Uterus (tissue), 4 donors: Measurements from ENCODE around the gene MGRN1. TPM values are rescaled to one million over a fixed set of nuclear protein-coding genes. Genes with fewer than 3 reads are reported as not detected.

ENCODE experiments used
- DNase-seq, 2 donors: peaks; one replicate each; pipeline ENCODE4 v3.0.0-alpha.2; 2019 to 2020
- H3K27ac ChIP-seq, 2 donors: fragments of 200-600 bp; sonication (generic); 1 replicate in 1 of 2; 2 replicates in 1 of 2; pipeline ENCODE4 v1.5.1; 2016 to 2018
- H3K27me3 ChIP-seq, 2 donors: fragments of 200-600 bp; sonication (generic); one replicate each; pipeline ENCODE4 v1.5.1; 2018 to 2019; ENCODE audit warnings: control low read depth in 1 of 2
- H3K36me3 ChIP-seq, 2 donors: fragments of 200-600 bp; sonication (generic); one replicate each; pipeline ENCODE4 v1.5.1; 2019; ENCODE audit warnings: control low read depth in 1 of 2
- H3K4me1 ChIP-seq, 2 donors: fragments of 200-600 bp; sonication (generic); one replicate each; pipeline ENCODE4 v1.5.1; 2018 to 2019; ENCODE audit warnings: control low read depth in 1 of 2
- H3K4me3 ChIP-seq, 2 donors: fragments of 200-600 bp; sonication (generic); 1 replicate in 1 of 2; 2 replicates in 1 of 2; pipeline ENCODE4 v1.5.1; 2018 to 2019; ENCODE audit warnings: mild to moderate bottlenecking in 1 of 2
- H3K9me3 ChIP-seq, 2 donors: fragments of 200-600 bp; sonication (generic); one replicate each; pipeline ENCODE4 v1.5.1; 2019; ENCODE audit warnings: control low read depth in 1 of 2
- POLR2A ChIP-seq, 2 donors: fragments of 450-650 bp; IDR thresholded peaks; one replicate each; pipeline ENCODE4 v1.6.1; 2016; ENCODE audit warnings: antibody characterized with exemption in 2 of 2, mild to moderate bottlenecking in 1 of 2, moderate library complexity in 1 of 2
- intact Hi-C: fragments of 100-400 bp; cut with DNase I; formaldehyde crosslinking; loops from one replicate; pipeline ENCODE4 v1.15.1; 2023; ENCODE audit warnings: low total_unique reads
- total RNA-seq, 4 donors: library from RNA; depleted of rRNA in 3 of 4; stranded (reverse); fragments of >200 nt in 3 of 4; gene quantifications; one replicate each; pipeline versions ENCODE4 v1.1.0 to v1.2.4, GENCODE V29; 2014 to 2023
- TF ChIP-seq, protein P1 (sequence below), 4 experiments: fragments of 200-600 bp in 2 of 4; fragments of 450-650 bp in 2 of 4; sonication (generic) in 2 of 4; IDR thresholded peaks; one replicate each; pipeline ENCODE4 v1.5.1; 2016 to 2019; ENCODE audit warnings: antibody characterized with exemption in 4 of 4, mild to moderate bottlenecking in 2 of 4, moderate library complexity in 1 of 4
- donor health status: DM: yes; HTN: yes; CAD: no.

MGRN1 gene
- total RNA-seq, 4 donors from 2014 or later, result 19.0 to 107 (median 68.6) TPM

DNA sequence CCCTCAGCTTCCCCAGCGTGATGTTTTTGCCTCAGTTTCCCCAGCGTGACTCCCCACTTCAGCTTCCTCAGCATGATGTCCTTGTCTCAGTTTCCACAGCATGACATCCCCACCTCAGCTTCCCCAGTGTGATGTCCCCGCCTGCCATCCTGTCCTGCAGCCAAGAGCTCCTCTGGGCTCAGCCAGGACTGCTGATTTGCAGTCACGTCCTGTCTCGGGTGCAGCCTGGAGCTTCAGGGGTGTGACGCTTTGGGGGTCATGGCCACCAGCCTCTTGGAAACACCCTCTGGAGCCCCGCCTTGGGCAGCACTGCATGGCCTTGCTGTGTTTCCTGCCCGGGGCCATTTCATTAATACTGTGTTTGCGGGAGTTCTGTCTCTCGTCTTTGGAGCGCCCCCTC lies 52.2 kb downstream of the MGRN1 start:
- Histone ChIP-seq H3K27me3 (no peaks in the 10 kb centered on the region), H3K36me3 (no peaks in the 10 kb centered on the region), H3K4me1 (no peaks in the 10 kb centered on the region), H3K27ac (no peak overlapping the region), H3K4me3 (no peak overlapping the region), H3K9me3 (no peaks in the 10 kb centered on the region)
- no peak for DNase-seq
- intact Hi-C loops, result no loop called here
- TF ChIP-seq POLR2A (IDR thresholded peaks at IDR 0.05), result no peak
- TF ChIP-seq, protein P1, sequence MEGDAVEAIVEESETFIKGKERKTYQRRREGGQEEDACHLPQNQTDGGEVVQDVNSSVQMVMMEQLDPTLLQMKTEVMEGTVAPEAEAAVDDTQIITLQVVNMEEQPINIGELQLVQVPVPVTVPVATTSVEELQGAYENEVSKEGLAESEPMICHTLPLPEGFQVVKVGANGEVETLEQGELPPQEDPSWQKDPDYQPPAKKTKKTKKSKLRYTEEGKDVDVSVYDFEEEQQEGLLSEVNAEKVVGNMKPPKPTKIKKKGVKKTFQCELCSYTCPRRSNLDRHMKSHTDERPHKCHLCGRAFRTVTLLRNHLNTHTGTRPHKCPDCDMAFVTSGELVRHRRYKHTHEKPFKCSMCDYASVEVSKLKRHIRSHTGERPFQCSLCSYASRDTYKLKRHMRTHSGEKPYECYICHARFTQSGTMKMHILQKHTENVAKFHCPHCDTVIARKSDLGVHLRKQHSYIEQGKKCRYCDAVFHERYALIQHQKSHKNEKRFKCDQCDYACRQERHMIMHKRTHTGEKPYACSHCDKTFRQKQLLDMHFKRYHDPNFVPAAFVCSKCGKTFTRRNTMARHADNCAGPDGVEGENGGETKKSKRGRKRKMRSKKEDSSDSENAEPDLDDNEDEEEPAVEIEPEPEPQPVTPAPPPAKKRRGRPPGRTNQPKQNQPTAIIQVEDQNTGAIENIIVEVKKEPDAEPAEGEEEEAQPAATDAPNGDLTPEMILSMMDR (IDR thresholded peaks at IDR 0.05), result no peak

DNA sequence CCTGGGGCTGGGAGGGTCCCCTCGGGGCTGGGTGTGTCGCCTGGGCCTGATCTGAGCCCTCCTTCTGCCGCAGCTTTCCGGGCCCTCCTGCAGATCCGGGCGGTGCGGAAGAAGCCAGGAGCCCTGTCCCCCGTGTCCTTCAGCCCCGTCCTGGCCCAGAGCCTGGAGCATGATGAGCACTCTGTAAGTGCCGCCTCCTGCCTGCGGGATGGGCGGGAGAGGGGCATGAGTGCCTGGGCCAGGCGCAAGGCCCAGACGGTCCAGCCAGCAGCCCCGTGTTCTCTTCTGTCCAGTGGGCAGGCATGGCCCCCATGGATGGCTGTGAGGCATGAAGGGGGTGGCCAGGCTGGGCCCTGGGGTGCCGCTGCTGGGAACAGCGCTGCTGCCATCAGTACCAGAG lies 52.8 kb downstream of the MGRN1 start:
- Histone ChIP-seq H3K27ac (no peak overlapping the region), H3K27me3 (no peaks in the 10 kb centered on the region), H3K9me3 (no peaks in the 10 kb centered on the region), H3K4me3 (no peak overlapping the region), H3K4me1 (no peaks in the 10 kb centered on the region), H3K36me3 (no peaks in the 10 kb centered on the region)
- no peak for TF ChIP-seq POLR2A (IDR thresholded peaks at IDR 0.05)
- TF ChIP-seq, protein P1 (IDR thresholded peaks at IDR 0.05), result no peak
- intact Hi-C loops, result no loop called here
- no peak for DNase-seq

DNA sequence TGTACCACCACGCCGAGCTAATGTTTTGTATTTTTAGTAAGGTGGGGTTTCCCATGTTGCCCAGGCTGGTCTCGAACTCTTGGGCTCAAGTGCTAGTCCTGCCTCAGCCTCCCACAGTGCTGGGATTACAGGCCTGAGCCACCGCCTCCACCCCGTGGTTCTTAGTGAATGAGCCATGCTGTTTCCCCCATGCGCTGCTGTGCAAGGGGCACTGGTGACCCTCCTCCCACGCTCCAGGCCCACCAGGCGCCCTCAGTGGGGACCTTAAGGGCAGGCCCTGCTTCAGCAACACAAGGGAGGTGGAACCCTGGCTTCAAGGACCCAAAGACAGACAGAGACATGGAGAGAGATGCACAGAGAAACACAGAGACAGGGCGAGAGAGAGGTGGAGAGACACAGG lies 53.4 kb downstream of the MGRN1 start:
- H3K4me3 ChIP-seq, result no peak overlapping the region
- intact Hi-C loops, result no loop called here
- no peaks in the 10 kb centered on the region for H3K27me3 ChIP-seq
- H3K36me3 ChIP-seq, result no peaks in the 10 kb centered on the region
- DNase-seq, result no peak
- TF ChIP-seq, protein P1 (IDR thresholded peaks at IDR 0.05), result no peak
- TF ChIP-seq POLR2A (IDR thresholded peaks at IDR 0.05), result no peak
- no peaks in the 10 kb centered on the region for H3K9me3 ChIP-seq
- H3K27ac ChIP-seq, result no peak overlapping the region
- no peaks in the 10 kb centered on the region for H3K4me1 ChIP-seq

DNA sequence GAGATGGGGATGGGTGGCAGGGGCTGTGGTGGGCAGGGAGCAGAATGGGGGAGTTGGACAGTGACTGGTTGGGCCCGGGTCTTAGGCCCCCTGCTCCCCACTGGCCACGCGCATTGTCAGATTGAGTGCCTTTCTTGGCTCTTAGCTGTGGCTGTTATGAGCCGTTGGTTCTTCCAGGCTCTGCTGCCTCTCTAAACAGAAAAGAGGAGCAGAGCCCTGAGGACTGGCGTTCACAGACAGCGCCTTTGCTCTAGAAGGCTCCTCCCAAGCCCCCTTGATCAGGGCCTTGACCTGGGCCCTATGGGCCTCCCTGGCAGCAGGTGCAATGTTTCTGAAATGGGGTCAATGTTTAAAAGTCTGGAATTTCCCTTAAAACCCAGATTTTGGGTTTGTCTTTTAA lies 54.0 kb downstream of the MGRN1 start:
- no peak for DNase-seq
- intact Hi-C loops, result no loop called here
- Histone ChIP-seq H3K4me3 (no peak overlapping the region), H3K36me3 (no peaks in the 10 kb centered on the region), H3K27me3 (no peaks in the 10 kb centered on the region), H3K4me1 (no peaks in the 10 kb centered on the region), H3K27ac (peak overlapping the region in 1 of 2 donors; percentile 95), H3K9me3 (no peaks in the 10 kb centered on the region)
- no peak for TF ChIP-seq POLR2A (IDR thresholded peaks at IDR 0.05)
- TF ChIP-seq, protein P1 (IDR thresholded peaks at IDR 0.05), result no peak

DNA sequence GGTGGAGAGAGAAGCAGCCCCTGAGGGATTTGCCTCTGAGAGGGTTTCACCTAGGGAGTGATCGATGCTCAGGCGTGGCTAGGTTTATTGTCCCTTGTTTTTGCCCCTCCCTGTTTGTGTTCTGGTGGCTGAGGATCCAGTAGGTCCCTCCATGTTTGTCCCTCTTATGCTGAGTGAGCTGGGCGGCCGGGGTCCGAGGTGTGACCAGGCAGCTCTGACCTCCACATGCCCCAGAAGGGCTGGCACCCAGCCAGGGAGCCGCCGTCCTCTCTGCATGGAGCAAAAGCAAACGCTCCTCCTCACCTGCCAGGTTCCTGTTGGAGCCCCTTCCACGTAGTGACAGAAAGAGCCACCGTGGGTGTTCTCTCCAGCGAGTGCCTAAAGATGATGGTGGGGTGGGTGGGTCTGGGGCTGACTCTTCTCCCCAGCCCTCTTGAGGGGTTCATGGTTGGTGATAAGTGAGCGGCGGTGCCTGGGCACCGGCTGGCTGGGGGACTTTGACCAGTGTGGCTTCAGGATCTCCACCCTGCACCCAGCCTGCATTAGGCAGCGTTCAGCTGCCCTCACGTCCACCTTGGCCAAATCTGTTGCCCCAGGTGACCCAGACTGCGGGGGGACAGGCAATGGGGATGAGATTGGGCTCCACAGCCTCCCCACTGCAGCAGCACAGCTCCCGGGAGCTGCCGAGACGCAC lies 54.7 kb downstream of the MGRN1 start:
- no peaks in the 10 kb centered on the region for H3K9me3 ChIP-seq
- no peaks in the 10 kb centered on the region for H3K4me1 ChIP-seq
- H3K4me3 ChIP-seq, result peak overlapping the region; percentile 35 to 42
- intact Hi-C loops, result no loop called here
- H3K27me3 ChIP-seq, result no peaks in the 10 kb centered on the region
- peak overlapping the region; percentile 88 to 95 for H3K27ac ChIP-seq
- H3K36me3 ChIP-seq, result no peaks in the 10 kb centered on the region
- no peak for TF ChIP-seq POLR2A (IDR thresholded peaks at IDR 0.05)
- TF ChIP-seq, protein P1 (IDR thresholded peaks at IDR 0.05), result no peak
- DNase-seq, result peak; percentile 56 to 65
